Amniotic epithelial cell (primary cell): Measurements from ENCODE around the gene PPP4R4.
"Not testable (repeated sequence)": the region's sequence is repeated elsewhere in the genome, so short reads cannot be mapped to it uniquely, and the experiment has no call there.

ENCODE experiments used
- DNase-seq: peaks from one replicate; pipeline ENCODE4 v3.0.0-alpha.2; 2010; ENCODE audit warnings: low read depth

PPP4R4 gene

DNA sequence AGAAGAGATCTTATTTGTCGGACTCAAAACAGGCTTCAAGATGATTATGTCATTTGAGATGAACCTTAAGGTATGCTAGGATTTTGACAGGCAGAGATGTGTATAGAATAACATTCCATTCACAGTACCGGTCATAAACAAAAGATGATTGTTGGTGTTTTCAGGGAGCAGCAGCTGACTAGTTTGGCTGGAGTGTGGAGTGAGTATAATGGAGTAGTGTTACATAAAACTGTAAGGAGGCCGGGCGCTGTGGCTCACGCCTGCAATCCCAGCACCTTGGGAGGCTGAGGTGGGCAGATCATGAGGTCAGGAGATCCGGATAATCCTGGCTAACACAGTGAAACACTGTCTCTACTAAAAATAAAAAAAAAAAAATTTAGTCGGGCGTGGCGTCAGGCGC lies 95.0 kb downstream of the PPP4R4 start:
- no peak for DNase-seq

DNA sequence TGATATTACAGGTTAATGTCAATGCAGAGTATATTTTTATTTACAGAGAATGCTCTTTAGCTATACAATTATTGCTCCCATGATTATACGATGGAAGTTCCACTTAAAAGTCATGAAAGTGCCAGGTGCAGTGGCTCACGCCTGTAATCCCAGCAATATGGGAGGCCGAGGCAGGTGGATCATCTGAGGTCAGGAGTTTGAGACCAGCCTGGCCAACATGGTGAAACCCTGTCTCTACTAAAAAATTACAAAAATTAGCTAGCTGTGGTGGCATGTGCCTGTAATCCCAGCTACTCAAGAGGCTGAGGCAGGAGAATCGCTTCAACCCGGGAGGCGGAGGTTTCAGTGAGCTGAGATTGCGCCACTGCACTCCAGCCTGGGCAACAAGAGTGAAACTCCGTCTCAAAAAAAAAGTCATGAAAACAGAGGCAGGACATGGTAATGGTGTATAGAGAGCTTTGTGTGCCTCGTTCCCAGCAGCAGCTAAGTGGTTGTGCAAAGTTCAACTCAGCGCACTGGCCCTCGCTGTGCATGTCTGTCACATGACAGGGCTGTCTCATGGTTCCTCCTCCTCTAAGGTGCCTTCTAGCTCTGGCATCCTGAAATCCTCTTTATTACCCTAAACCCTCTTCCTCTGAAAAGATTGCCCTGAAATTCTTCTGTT lies 102.9 kb downstream of the PPP4R4 start:
- DNase-seq, result not testable (repeated sequence)

DNA sequence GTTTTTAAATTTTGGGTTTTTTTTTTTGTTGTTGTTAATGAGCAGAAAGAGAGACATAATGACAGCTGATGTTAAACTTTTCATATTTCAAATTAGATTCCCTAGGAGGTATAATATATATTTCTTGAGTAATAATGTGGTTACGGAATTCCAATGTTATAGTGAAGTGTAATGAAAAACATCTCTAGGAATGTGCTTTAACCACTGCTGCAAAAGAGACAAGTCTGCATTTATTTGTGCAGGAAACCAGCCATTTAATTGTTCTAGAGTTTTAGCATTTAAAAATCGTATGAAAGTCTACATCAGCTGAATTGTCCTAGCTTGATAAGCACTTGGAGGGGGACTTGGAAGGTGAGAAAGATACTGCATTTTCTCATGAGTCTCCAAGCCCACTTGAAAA lies 104.6 kb downstream of the PPP4R4 start:
- no peak for DNase-seq

DNA sequence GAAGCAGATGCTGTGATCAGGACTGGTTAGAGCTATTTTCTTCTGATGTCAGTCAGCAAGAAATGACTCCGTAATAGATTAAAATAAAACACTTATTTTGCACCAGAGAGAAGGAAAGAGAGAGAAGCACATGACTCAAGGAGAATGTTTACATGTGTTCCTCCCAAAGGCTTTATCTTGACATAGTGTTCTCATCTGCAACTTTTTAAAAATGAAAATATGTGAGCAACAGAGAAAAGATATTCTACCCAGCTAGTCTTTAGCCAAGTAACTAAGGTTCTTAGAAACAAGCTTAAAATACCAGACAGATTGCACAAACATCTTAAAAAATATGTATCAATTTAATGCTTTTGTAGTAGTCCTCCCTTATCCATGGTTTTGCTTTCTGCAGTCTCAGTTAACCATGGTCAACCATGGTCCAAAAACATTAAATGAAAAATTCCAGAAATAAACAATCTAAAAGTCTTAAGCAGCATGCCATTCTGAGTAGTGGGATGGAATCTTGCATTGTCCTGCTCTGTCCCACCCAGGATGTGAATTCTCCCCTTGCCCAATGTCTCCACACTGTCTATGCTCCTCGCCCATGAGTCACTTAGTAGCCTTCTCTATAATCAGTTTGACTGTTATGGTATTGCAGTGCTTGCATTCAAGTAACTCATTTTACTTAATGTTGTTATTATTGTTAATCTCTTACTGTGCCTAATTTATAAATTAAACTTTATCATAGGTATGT lies 109.0 kb downstream of the PPP4R4 start:
- DNase-seq, result peak; percentile 9

DNA sequence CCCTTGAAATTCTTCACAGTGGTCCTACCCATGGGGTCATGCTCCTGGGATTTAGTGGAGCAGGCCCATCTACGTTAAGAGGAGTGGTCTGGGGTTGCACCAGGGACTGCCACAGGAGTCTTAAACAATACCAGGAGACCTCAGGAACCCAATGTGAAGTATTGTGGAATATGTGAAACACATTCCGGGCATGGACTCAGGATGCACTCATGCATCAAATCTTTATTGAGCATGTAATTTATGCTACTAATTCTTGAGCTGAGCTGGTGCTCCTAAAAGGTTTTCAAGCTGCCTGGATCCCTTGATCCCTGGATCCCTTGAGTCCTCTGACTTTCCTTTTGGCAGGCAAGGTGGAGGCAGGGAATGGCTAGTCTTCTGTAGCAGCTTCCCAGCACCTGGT lies 110.1 kb downstream of the PPP4R4 start:
- no peak for DNase-seq

DNA sequence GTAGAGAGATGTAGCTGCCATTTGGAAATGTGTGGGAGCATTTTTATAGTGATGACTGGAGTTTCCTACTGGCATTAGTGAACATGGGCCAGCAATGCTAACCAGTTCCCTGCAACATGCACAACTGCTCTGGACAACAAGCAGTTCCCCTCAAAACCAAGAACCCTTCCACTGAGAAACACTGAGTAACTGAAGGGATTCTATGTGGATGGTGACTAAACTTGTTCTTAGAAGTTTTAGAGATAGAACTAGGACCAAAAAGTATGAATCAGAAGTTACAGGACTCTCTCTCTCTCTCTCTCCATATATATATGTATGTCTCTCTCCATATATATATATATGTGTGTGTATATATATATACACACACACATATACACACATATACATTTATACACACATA lies 111.0 kb downstream of the PPP4R4 start:
- no peak for DNase-seq

DNA sequence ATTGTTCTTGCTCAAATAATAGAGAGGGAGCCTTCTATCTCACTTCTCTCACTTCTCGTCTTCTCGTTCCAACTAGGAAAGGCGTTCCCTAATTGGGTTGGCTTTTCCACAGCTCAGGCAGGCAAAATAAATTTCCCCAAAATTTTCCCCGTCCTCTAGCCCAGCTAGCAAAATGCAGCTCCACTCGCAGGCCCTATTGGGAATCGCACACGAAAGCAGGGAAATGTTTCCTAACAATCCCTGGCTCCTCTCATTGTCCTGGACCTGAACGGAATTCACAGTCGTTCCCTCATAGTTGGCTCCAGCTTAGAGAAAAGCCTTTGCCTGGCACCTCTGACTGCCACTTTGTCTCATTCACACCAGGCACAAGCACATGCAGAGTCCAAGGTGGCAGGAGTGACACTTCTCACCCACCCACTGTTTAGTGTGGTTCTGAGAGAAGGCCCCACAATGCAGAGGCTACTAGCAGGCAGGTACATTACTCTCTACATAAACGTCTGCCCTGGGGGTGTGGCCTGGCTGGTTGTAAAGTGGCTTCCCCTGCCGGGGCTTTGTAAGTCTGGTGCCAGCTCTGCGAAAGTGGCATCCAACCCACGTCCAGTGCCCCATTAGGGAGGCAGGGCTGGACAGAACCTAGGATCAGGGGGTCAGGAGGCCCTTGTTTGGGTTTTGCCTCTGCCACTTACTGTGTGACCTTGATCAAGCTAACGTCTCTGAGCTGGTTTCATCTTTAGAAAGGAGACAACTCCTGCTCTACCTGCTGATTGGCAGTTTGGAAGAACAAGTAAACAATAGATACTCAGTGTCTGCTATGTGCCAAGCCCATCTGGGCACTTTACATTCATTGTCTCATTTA lies 114.7 kb downstream of the PPP4R4 start:
- DNase-seq, result no peak

DNA sequence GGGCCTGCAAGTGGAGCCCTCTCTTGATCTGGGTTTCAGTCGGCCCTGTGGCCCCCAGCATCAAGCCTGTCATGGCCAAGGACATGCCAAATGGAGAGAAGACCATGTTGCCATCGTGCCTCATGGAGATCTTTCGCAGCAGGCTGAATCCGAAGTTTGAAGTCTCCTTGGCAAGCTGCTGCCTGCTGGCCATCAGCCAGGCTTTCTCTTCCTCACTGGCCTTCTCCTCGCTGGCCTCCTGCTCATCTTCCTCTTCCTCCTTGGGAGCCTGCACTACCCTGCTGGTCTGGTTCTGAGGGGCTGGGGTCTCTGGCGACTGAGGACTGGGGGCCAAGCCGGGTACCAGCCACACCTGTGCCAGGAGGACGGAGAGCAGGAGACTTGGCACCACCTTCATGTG lies 116.1 kb downstream of the PPP4R4 start:
- no peak for DNase-seq

DNA sequence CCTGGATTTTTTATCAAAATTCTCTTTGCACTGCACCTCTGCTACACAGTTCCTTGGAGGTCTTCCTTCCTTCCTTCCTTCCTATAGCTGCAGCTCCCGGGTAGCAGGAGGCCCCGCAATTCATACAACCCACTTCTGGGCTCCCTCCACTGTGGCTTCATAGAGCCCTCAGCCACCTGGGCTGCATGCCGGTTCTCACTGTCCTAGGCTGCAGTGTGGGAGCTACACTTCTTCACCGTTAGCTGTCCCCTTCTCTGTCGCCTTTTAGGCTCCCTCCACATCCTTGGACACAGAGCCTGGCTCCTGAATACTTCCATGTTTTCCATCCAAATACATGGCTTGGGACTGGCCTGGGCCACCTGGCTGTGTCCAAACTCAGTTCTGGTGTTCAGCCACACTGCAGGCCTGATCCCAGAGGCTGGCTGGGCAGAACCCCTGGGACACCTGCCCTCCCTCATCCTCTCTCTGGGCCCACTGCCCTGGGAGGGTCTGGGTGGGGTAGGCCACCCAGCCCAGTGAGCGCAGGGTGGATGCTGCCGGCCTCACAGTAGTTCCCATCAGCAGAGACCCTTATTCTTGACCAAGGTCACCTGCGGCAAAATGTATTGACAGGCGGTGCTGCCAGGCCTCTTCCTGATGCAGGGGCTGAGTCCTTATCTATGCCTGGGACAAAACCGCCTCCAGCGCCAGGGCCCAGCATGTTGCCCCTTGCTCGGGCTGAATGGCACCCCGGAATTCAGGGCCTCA lies 117.2 kb downstream of the PPP4R4 start:
- DNase-seq, result no peak

DNA sequence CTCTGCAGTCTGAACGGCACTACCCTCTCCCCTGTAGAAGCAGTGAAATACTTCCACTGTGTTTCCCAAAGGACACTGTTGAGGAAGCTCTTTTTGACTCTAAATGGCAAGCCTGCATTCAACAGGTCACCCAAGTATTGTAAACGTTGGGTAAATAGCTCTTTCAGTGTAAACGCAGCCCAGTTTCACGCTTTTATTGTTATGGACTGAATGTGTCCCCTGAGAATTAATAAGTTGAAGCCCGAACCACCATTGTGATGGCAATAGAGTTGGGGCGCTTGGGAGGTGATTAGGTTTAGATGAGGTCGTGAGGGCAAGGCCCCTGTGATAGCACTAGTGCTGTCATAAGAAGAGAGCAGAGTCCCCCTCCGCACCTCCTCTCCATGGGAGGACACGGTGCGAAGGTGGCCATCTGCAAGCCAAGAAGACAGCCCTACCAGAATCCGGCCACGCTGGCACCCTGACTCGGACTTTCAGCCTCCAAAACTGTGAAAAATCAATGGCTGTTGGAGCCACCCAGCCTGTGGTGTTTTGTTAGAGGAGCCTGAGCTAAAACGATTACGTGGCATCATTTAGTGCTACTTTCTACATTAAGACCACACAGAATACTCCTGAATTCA lies 117.9 kb downstream of the PPP4R4 start:
- DNase-seq, result no peak

DNA sequence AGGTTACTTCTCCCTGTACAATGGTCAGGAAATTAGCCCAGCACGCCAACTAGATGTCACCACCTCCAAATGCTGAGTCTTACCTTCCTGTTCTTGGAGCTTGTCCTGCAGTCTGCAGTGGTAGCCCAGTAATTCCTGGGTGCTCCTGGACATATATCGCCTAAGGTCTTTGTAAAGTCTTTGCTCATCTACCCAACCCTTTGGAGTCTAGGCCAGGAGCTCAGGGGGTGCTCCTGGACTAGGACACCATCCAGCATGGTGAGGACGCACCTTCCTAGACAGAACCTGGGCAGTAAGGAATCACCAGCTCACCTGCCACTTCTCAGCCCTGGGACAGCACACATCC lies 118.4 kb downstream of the PPP4R4 start:
- DNase-seq, result no peak

DNA sequence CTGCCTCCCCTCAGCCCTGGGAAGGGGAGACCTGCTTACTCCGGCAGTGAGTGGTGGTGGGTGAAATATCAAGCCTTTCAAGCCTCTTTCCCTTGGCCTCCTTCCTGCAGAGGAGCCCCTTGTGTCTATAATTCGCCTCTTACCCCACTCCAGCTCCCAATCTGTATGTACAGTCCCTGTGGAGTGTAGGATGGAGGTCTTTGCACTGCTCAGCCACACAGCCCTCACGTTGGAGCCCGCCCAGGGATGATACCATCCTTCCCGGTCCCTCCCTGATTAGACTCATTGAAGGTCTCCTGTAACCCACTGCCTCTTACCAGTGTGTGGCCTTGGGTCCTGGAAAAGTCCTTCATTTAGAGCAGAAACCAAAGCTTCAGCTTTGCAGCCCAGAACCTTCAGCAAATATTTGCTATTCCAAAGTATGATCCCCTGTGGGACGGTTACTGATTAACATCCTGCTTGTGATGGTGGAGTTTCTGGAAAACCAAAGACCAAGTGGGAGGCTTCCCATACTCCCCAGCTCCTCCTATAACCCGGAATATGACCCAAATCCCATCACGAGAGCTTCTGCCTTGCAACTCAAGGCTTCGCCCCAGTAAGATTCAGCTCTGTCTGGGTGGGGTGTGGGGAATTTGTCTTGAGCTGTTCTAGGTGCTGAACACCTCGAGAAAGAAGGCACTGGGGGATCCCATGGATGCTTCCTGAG lies 118.9 kb downstream of the PPP4R4 start, which contains the start of gene SERPINA10:
TSS of gene SERPINA10 (minus strand) at position 397 of the 706 bp plus-strand sequence. CDS start 2,675 bp downstream, outside the sequence.
- no peak for DNase-seq

DNA sequence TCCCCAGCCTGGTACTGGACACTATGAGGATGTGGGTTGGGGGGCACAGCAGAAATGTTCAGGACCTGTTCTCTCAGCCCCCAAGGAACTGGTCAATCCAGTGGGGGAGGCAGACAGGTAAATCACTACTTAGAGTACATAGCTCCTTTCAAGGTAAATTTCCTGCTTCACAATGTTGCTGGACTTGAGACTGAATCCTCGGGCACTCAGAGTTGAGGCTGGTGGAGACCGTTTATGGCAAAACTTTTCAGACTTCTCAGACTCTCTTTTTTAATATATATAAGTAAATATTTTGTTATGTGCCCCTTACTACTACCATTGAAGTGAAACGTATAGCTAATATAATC lies 119.4 kb downstream of the PPP4R4 start:
- no peak for DNase-seq

DNA sequence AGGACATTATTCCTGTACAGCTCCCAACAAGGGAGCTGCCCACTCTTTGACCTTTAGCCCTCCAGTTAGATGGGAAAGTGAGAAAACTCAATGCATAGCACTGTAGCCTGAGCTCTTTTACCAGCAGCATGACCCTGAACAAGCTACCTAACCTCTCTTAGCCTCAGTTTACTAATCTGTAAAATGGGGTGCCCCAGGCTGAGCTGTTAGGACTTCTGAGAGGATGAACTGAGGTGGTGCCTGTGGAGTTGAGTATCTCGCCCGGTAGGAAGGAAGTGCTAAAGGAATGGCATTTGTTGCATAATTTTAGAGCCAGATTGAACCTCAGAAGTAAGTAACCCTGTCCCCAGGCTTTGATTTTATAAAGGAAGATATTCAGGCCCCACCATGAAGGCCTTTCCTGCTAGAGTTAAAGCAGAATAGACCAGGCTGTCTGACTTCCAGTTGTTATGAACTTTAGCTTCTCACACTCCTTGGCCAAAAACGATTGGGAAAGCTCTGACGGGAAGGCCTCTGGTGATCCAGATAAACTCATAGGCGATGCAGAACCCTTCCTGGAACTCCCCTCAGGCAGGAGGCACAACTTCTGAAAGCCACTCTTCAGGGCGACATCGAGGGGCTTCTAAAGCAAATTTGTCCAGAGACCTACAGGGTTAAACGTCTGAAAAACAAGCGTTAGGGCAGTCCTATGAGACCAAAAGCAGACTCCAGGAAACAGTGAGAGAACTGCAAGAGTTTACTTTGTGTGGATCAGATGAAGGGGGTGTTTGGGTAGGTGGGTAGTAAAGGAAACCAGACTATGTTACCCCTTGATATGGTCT lies 121.4 kb downstream of the PPP4R4 start:
- DNase-seq, result no peak

DNA sequence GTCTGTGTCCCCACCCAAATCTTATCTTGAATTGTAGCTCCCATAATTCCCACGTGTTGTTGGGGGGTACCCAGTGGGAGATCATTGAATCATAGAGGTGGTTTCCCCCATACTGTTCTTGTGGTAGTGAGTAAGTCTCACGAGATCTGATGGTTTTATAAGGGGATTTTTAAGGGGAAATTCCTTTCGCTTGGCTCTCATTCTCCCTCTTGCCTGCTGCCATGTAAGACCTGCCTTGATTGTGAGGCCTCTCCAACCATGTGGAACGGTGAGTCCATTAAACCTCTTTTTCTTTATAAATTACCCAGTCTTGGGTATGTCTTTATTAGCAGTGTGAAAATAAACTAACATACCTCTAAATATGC lies 122.0 kb downstream of the PPP4R4 start:
- DNase-seq, result not testable (repeated sequence)

DNA sequence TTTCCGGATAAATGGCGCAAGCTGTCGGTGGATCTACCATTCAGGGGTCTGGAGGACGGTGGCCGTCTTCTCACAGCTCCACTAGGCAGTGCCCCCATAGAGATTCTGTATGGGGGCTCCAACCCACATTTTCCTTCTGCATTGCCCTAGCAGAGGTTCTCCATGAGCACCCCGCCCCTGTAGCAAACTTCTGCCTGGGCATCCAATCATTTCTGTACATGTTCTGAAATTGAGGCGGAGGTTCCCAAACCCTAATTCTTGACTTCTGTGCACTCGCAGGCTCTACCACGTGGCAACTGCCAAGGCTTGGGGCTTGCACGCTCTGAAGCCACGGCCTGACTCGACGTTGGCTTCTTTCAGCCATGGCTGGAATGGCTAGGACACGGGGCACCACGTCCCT lies 124.0 kb downstream of the PPP4R4 start:
- DNase-seq, result no peak

DNA sequence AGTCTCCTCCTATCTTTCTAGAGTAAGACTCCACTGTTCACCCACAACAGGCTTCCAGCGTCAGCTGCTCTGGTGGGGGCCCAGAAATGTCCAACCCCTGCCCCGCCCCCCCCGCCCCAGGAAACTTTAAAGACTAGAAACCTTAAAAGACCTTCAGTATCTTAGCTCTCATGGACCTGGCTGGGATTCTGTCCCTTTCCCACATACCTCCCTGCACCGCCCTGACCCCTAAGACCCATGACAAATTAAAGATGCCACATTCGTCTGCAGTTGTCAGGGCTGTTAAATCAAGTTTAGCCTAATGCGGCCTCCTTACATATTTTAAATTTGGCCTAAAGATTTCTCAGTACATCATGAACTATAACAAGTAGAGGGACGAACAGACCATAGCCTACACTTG lies 129.0 kb downstream of the PPP4R4 start:
- DNase-seq, result no peak

DNA sequence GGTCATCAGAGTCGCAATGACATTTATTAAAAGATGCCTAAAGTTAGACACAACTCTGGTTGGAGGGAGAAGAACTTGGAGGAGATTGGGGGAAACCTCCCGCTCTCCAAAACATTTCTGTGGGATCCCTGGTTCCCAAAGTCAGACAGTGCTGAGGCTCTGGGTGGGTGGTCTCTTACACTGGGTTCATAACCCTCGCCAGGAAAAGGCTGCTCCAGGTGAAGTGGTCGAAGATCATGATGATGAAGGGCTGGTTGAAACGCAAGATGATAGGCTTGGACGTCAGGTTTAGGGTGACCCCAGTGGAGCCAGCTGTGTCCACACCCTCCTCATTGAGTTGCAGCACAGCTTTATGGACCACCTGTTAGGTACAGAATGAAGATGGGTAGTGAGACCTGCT lies 130.1 kb downstream of the PPP4R4 start:
- DNase-seq, result no peak

DNA sequence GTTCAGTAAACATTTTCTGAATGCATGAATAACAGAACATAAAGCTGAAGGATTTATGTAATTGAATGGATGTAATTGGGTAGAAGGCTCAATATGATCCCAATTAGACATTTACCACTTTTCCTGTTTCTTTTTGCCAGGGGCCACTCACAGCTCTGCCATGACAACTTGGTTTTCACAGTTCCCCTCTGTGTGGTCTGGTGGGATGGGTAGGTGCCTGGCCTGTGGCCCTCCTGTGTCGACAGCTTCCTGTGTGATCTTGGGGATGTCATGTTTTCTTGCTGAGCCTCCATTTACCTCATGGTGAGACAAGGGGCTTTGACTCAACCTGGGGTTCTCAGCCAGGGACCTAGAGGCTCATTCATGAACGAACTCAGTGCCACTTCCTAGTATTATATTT lies 131.5 kb downstream of the PPP4R4 start:
- no peak for DNase-seq
